HG03280 (cell line): ENCODE results near the gene FABP2.
A peak's percentile ranks its signal among the peaks of the same experiment; 100 is the strongest.
"Not testable (repeated sequence)": the region's sequence is repeated elsewhere in the genome, so short reads cannot be mapped to it uniquely, and the experiment has no call there.

Source experiments
- ATAC-seq: cut with Tn5 transposase; IDR thresholded peaks from one replicate; pipeline ENCODE4 v1.9.1; 2021; ENCODE audit warnings: mild to moderate bottlenecking, moderate library complexity; ENCODE audit not compliant: unreplicated experiment

FABP2 gene

DNA sequence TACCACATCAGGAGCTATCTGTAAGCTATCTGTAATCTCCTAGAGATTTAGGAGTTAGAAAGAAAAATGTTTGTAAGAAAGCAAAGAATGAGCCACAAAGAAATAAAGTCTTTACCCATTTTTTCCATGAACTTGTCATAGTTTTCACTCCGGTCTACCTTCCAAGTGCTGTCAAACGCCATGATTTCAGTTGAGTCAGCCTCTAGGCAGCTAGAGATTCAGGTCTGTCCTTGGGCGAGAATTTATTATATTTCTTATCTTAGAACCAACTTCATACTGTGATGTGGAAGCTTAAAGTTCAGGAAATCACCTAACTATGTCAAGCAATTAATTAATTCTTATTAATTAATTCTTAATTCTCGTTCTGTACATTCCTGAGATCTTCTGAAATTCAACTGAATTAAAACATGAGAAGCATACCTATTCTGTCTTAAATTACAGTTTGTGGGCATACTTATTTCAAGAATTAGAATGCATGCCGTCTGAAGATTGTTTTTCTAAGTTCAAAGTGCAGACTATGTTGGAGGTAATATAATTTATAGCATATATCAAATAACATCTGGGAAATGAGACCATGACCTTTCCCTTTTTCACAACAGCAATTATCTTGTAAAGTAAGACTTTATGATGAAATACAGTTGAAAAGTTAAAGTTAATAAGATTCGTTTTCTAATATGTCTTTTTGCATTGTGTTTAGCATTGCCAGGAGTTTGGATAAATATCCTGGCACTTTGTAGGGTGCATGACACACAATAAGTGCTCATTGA, at the start of gene FABP2:
TSS of gene FABP2 (minus strand) at position 218 of the 767 bp plus-strand sequence. CDS start at position 182, 36 bp downstream.
- no peak for ATAC-seq

DNA sequence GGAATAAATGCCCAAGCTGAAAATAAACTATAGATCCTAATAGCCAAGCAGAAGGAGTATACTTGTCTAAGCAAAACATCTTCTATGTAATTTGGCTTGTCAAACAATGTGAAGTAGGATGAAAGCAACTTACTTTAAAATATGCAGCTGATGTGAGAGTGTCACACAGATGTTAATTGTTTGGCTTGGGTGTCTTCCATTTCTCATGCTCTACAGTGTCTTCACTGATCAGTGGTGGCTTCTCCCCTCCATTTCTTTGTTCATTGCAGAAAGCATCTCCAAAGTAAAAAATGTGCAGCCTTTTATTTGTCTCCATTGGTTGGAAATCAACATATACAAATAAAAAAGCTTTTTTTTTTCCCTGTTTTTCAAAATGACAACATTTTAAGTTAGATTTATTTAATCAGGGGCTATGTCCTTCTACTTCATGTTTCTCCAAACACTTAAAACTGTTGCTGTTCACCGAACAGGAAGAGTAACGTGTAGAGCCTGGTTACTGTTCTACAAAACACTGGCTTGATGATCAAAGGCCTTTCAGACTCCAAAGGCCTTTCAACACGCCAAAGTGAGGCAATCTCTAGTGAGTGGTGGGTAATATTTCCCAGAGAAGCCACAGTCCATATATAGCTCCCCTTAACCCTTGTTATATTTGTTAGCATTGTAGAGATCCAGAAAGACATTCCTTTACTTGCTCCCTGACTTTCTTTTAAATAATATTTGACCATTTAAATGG, 49.2 kb upstream of the FABP2 start:
- not testable (repeated sequence) for ATAC-seq

DNA sequence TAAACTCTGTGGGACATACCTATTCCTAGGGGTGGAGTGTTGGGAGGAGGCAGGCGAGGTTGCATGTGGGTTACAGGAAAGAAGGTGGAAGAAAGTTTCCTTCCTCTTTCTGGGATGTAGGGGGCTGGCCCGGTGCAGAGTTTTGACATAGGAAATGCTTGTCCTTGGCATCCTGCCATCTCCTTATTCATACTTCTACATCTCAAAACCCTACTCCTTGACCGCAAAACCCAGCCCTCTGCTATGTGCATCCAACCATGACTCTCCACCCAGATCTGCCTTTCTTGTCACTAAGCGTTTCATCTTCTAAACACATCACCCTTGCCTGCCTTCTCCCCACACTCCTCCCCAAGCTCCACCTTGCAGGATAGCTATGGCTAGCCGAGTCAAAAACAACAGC, 48.5 kb upstream of the FABP2 start:
- ATAC-seq = peak; percentile 94

DNA sequence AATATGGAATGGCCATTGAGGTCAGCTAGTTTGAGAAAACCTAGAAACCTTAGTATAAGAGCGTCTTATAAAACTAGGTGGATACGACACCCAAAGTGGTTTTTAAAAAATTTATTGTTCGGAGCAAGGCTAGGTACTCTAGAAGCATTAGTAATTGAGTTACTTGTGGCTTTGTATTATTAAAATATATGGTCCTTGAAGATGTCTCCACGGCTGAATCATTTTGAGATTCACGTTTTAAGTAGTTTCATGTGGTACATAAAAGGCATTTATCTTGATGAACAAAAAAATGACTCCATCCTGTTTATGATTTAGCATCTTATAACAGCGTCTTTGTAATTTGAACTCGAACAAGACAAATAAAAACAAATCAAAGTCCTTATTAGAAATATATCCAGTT, 44.9 kb upstream of the FABP2 start:
- ATAC-seq = not testable (repeated sequence)

DNA sequence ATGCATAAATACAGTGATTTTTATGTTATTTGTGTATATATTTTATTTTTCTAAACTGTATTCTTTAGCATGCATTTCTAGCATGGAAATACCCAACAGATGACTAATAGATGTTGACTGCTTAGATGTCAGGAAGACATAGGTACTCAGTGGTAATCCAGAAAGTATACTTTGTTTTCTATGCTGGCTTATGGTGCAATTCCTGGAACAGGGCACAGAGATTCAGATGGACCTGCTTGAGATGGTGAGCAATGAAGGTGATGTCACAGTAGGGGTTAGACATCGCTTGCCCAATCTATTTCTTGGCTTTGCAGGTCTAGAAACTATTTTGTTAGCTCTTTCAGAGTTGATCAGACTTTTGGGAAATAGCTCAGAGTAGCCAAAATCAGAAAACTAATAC, 42.3 kb upstream of the FABP2 start:
- ATAC-seq = not testable (repeated sequence)

DNA sequence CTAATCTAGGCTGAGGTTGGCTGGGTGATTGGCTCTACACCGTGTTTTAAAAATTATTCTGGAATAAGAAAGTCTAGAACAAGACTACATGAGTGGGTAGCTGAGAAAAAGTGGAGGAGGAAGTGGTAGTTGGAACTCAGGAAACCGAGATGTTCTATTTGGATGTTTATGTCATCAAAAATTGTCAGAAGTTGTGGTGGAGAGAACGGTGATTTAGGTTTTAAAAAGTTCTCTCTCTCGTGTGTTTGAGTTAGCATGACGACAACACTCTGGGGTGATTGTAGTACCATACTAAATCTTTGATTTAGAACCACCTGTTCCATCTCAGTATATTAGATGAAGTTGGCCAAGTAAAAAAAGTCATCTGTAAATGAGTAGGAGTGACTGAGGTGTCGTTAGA, 41.4 kb upstream of the FABP2 start:
- not testable (repeated sequence) for ATAC-seq

DNA sequence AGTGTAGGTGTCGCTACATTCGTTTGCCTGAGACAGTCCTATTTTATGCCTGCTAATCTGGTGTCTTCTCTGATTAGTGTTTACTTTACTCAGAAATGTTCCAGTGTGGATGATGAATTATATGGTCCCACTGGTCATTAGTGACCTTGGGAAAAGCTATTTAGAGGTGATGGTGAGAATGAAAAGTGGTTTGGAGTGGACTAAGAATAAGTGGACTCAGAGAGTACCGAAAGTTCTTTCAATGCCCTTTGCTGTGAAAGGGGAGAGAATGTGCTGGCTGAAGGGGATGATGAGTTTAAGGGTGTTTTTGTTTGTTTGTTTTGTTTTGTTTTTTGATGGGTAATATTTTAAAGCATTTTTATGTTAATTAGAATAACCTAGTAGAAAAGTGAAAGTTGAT, 40.5 kb upstream of the FABP2 start:
- ATAC-seq = not testable (repeated sequence)

DNA sequence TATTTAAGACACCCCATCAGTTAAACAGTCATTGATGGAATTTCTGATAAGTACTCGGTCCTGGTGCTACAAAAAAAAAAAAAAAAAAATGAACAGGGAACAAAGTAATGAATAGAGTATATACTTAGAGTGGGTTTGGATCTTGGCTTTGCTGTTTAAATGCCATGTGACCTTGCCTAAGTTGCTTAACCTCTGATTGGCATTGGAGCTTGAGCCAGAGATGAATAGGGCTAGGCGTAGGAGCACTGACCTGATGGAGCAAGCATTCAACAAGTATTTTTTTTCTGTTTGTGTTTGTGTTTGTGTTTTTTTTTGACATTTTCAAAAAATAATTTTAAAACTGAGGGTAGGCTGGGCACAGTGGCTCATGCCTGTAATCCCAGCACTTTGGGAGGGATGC, 37.9 kb upstream of the FABP2 start:
- not testable (repeated sequence) for ATAC-seq

DNA sequence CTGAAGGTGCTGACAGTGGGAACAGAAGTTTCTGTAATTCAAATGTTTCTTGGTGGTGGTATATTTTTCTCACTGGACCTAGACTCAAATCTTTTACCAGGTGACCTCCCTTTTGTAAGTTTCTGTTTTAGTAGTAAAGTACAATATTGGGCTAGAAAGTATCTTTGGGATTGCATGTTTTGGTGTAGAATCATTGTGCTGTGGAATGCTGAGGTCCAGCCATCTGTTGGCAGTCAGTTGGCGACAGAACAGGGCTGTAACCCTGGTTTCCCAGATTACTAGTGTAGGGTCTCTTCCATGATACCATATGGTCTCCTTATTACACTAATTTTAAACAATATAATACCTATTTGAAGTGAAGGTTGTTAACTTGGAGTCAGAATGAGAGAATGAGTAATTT, 34.9 kb upstream of the FABP2 start:
- not testable (repeated sequence) for ATAC-seq

DNA sequence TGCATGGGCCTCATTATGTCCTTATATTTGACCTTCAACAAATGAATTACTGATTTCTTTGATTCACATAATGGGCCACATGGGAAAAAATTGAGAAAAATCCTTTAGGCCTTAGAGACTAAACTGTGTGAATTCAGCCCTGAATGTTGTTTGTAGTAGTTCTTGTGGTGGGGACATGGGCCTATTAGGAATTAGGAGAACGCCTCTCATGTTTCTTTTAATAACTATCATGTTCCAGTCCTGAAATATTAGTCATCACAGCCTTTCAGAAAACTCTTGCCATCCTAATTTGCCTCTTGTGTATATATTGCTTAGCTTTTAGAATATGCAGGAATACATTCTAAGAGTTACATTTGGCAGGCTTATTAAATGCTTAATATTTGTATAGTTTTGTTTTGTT, 34.1 kb upstream of the FABP2 start:
- not testable (repeated sequence) for ATAC-seq

DNA sequence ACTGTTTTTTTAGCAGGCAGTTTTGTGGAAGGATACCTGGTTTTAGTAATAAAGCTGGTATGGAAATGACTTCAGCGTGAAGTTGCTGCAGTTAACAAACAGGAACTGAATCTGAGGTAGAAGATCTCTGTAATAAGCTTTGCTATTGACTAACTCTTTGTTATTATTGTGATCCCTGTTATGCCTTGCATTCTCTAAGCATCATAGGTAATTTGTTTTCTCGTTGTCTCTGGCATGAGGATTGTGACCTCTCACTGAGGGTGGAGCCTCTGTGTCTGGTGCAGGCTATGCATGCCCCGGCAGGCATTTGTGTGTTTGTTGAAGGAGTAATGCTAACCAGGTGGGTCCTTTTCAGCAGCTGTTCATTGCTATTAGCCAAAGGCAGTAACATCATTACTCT, 31.4 kb upstream of the FABP2 start:
- ATAC-seq = peak; percentile 51

DNA sequence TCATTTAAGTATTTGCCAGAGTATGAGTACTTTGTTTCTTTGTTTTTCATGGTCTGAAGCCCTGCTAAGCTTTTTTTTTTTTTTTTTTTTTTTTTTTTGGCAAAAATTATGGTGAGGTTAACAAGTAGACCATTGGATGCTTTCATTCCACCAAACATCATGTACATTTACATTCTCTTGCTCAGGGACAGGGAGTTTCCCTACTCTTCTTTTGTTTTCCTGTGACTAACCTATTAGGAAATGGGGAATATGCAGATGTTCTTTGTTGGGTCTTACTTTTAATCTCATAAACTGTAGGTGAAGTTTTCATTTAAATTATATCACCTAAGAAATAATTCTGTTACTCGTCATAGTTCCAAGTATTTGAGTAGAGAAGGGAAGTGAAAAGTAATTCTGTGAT, 26.2 kb upstream of the FABP2 start:
- not testable (repeated sequence) for ATAC-seq

DNA sequence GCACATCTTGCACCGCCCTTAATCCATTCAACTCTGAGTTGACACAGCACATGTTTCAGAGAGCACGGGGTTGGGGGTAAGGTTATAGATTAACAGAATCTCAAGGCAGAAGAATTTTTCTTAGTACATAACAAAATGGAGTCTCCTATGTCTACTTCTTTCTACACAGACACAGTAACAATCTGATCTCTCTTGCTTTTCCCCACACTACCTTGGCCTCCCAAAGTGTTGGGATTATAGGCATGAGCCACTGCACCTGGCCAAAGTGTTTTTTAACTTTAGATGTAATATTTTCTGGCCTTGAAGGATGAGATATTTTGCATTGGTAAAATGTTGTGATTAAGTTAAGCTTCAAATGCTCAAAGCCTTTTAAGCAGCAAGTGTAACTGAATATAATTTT, 21.4 kb upstream of the FABP2 start:
- not testable (repeated sequence) for ATAC-seq

DNA sequence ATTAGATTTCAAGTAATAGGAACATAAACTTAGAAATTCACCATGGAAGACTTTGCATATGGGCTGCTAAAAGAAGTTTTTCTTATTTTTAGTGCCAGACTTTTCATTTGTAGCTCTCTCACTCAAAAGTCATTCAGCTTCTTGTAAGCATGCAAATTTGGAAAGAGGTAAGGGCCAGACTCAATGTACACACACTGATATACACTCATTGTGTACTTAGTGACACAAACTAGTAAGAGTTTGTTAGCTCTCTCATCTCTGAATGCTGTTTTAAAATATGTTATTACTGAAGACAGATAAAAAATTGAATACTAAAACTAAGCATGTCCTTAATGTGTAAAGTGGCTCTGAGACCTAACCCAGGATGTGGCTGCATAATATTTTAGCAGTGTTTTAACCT, 18.0 kb upstream of the FABP2 start:
- ATAC-seq = not testable (repeated sequence)

DNA sequence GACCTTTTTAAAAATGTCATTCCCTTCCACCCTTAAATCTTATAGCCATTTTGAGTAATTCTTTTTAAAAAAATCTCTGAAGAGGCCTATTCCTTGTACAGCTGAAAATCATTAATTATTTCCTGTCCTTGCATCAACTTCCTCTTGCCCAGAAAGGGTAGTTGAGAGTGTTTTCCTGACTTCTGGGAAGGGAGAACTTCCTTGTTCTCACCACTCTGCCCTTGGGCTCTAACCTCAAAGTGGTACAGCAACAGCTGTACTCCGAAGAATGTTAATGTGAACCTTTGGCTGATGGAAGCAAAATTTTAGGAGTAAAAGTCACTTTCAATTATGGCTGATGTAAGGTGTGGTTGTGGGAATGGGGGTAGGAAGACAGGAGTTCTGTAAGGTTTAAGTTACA, 15.1 kb upstream of the FABP2 start:
- no peak for ATAC-seq

DNA sequence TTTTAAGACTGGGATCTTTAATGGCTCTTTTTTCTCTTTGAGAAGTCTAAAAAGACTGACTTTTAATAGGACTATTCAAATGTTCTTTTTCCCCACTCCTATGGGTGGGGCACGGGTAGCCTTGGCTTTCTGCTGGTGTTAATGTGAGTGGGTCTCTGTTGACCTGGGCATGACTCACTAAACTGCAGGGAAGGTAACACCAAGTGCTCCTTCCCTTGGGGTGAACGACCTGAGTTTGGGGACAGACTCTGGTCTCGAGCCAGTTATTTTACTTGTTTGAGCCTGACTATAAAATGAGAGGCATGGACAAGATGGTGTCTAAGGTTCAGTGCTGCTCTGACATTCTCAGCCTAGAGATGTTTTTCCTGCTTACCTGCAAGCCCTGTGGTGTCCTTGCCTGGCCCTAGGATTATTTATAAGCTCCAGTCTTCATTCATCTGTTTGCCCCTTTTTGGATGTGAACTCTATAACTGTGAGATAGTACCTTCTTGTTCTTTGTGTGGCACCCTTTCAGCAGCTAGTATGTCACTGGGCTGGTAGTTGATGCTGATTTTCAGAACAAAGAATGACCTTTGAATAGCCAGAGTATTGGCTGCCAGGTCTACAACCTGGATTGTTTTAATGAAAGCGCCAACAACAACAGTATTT, 14.5 kb upstream of the FABP2 start:
- ATAC-seq = not testable (repeated sequence)

DNA sequence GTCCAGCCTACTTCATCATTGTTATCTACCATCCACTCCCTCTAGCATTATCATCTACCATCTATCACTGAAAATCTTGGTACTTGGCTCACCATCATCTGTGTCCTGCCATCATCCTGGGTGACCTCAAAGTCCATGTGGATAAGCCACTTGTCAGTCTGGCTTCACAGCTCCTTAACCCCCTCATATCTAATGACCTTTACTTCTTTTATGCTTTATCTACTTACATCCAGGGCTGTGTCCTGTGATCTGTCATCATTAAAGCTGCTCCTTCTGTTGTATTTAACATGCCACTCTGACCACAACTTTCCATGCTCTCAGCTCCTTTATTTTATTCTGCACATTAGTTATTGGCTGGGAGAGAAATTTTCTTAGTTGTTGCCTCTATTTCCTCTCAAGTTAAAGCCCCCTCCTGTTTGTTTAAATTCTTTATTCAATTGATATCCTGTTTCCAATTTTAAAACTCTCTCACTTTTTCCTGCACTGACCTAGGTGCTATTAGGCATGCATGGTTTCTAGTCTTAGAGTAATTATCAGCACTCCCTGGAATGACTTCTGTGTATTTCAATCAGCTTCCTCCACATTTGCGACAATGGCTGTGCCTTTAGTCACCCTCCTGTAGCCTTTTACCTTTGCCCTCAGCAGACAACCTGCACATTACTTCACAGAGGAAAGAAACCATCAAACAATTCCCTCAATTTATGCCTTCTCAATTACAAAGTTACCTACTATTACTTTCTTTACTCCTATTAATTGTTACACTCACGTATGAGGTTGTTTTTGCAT, 8.1 kb upstream of the FABP2 start:
- no peak for ATAC-seq

DNA sequence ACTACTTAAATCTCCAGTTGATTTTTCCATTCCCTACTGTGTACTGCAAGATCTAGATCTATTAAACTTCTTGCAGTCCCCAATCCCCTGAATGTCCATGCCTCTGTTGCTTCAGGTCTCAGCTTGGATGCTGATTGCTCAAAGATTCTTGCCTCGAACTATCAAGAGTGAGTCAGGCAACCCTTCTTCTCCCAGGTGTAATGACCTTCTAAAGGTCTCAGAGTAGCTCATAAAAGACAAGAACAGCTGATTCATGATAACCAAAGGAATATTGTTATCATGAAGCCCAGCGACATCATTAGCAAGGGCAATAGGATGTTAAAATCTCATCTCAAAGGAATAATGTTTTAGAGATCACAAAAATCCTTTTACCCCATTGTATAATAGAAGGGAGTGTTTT, 6.8 kb upstream of the FABP2 start:
- no peak for ATAC-seq

DNA sequence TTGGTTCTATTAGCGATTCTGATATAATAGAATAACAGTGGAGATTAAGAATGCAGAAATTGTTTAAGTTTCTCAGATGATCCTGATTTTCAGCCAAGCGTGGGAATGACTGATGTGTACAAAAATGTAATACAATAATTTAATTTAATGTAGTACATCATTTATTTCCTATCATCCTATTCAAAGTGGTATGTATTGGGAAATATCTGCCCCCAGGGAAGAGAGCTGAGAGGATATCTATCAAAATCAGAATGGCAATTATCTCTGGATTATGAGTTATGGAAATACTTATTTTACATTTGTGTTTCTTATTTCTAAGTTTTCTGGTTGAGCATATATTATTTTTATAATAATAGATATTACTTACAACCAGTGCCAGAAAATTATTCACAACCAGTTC, 3.9 kb downstream of the FABP2 start:
- no peak for ATAC-seq

DNA sequence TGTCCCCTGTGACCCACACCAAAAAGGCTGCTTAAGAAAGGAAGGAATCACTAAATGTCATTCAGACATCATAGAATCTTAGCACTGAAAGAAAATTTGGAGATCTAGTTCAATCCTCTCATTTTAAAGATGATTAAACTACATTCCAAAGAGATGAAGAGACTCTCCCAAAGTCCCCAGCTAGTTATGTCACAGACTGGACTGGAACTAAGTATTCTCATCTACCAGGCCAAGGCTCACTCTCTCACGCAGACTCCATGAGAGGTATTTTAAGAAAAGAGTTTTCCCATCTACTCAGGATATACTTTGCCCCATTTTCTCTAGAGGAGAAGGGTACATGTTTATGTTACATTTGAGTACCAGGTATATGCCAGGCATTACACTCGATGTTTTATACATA, 6.9 kb downstream of the FABP2 start:
- no peak for ATAC-seq

DNA sequence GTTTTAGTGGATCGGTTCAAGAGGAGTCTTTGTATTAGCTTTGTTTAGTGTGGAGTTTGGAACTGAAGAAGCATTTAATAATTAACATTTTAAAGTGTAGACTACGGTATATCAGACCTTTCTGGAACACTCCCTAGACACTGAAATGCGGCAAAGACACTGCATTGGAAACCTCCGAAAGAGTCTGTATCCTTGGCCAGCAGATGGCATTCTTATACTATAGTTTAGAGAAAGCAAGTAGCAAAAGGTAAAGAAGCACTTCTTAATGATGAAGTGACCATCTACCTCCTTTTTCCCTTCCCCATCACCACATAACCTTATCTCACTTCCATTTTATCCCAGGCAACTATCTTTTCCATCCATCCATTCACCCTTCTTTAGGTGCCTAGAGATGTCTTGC, 7.6 kb downstream of the FABP2 start:
- ATAC-seq = peak; percentile 56
